Motor neuron (in vitro differentiated cells): Measurements from ENCODE around the gene ZBTB42. TPM values are rescaled to one million over a fixed set of nuclear protein-coding genes. Genes with fewer than 3 reads are reported as not detected.

Experiments used
- ATAC-seq, 8 experiments: fragments of 200-7000 bp; cut with Tn5 transposase; replicated peaks in 6 of 8; 2 replicates each; pipeline ENCODE4 v1.8.0; 2021; ENCODE audit warnings: mild to moderate bottlenecking in 8 of 8, moderate library complexity in 8 of 8
- H3K27ac ChIP-seq, 2 donors: fragments of 250-450 bp; sonication (Bioruptor Pico); 2 replicates each; pipeline ENCODE4 v1.9.0; 2021; ENCODE audit warnings: antibody characterized with exemption in 2 of 2, mild to moderate bottlenecking in 2 of 2, moderate library complexity in 1 of 2
- H3K4me1 ChIP-seq, 2 donors: fragments of 250-450 bp; sonication (Bioruptor Pico); replicated peaks in 1 of 2; 2 replicates each; pipeline ENCODE4 v1.6.1; 2021; ENCODE audit warnings: antibody characterized with exemption in 2 of 2, mild to moderate bottlenecking in 2 of 2, moderate library complexity in 1 of 2
- H3K4me3 ChIP-seq, 5 donors: fragments of 250-450 bp; sonication (Bioruptor Pico); 2 replicates each; pipeline ENCODE4 v1.9.0; 2021; ENCODE audit warnings: antibody characterized with exemption in 5 of 5, mild to moderate bottlenecking in 5 of 5, moderate library complexity in 4 of 5
- WGBS, 10 experiments: fragments of 450-650 bp; shearing (Covaris generic); methylation state at CpG; one replicate each; pipeline ENCODE4 v1.0.0; 2022; 5-methylcytosine and 5-hydroxymethylcytosine counted together
- in situ Hi-C, 9 experiments: fragments of 400-800 bp; cut with MboI; loops; one replicate each; pipeline ENCODE4 v1.15.0; 2021; ENCODE audit warnings: low sequenced_read_pairs in 9 of 9, low pct_unique_long_range_greater_than_20kb in 2 of 9; ENCODE audit not compliant: unreplicated experiment in 9 of 9
- total RNA-seq, 8 experiments: library from RNA; unstranded; fragments of 300-600 nt; gene quantifications; 2 replicates each; pipeline versions ENCODE4 v1.2.3 to v1.2.4, GENCODE V29; 2022

Gene ZBTB42
- total RNA-seq, 8 experiments from 2014 or later: 0.60 to 5.0 (median 2.4) TPM

GRCh38 chr14:104819361-104819781 lies 18.5 kb downstream of the ZBTB42 start:
- no peak for ATAC-seq
- Histone ChIP-seq H3K27ac (no peak overlapping the region), H3K4me3 (no peak overlapping the region), H3K4me1 (peaks cover 14 to 21% of the 10 kb centered on the region in 2 donors)
- in situ Hi-C loops: no loop called here
- WGBS, 10 experiments: 72 to 93% (median 86%) methylated on average over 1 to 6 of the region's 12 CpGs; no CpG with 5 or more reads in 6 of the 10 experiments

- Histone ChIP-seq H3K4me3 (no peak overlapping the region), H3K27ac (no peak overlapping the region), H3K4me1 (peaks cover 6 to 16% of the 10 kb centered on the region in 2 donors)
- peak; percentile 26 to 65 (median 51) for ATAC-seq
- WGBS, 10 experiments: 40 to 50% methylated on average over 1 to 2 of the region's 22 CpGs; no CpG with 5 or more reads in 8 of the 10 experiments
- in situ Hi-C loops: loop anchor here in 1 of 9 experiments (10.0 kb wide), 1 partner anchor 56 kb away; no protein-coding TSS in a partner anchor
Measured at GRCh38 chr14:104820669-104821228, 19.8 kb downstream of the ZBTB42 start.

GRCh38 chr14:104821229-104821945 lies 20.5 kb downstream of the ZBTB42 start:
- 50 to 100% (median 72%) methylated on average over 1 to 3 of the region's 23 CpGs; no CpG with 5 or more reads in 6 of the 10 experiments for WGBS, 10 experiments
- in situ Hi-C loops: loop anchor here in 1 of 9 experiments (10.0 kb wide), 1 partner anchor 57 kb away; no protein-coding TSS in a partner anchor
- Histone ChIP-seq H3K4me1 (peaks cover 6 to 16% of the 10 kb centered on the region in 2 donors), H3K27ac (no peak overlapping the region), H3K4me3 (no peak overlapping the region)
- ATAC-seq: no peak

- Histone ChIP-seq H3K27ac (no peak overlapping the region), H3K4me1 (peaks cover 3 to 13% of the 10 kb centered on the region in 2 donors), H3K4me3 (no peak overlapping the region)
- 33 to 100% (median 88%) methylated on average over 1 to 10 of the region's 27 CpGs; no CpG with 5 or more reads in 3 of the 10 experiments for WGBS, 10 experiments
- no peak for ATAC-seq
- in situ Hi-C loops: loop anchor here in 1 of 9 experiments (10.0 kb wide), 1 partner anchor 57 kb away; no protein-coding TSS in a partner anchor
Measured at GRCh38 chr14:104821971-104822608, 21.2 kb downstream of the ZBTB42 start.

- Histone ChIP-seq H3K4me3 (no peak overlapping the region), H3K27ac (no peak overlapping the region), H3K4me1 (peaks cover 6 to 10% of the 10 kb centered on the region in 2 donors)
- in situ Hi-C loops: loop anchor here in 1 of 9 experiments (10.0 kb wide), 1 partner anchor 58 kb away; no protein-coding TSS in a partner anchor
- WGBS, 10 experiments: 53 to 100% (median 83%) methylated on average over 1 to 16 of the region's 22 CpGs; no CpG with 5 or more reads in 1 of the 10 experiments
- ATAC-seq: no peak
Measured at GRCh38 chr14:104822821-104823615, 22.1 kb downstream of the ZBTB42 start.

GRCh38 chr14:104824353-104824997 lies 23.6 kb downstream of the ZBTB42 start:
- H3K27ac ChIP-seq: no peak overlapping the region
- ATAC-seq: no peak
- peaks cover 9 to 10% of the 10 kb centered on the region in 2 donors for H3K4me1 ChIP-seq
- H3K4me3 ChIP-seq: no peak overlapping the region
- in situ Hi-C loops: loop anchor here in 1 of 9 experiments (10.0 kb wide), 1 partner anchor 60 kb away; no protein-coding TSS in a partner anchor
- WGBS, 10 experiments: 85 to 100% (median 100%) methylated on average over 1 to 2 of the region's 2 CpGs; no CpG with 5 or more reads in 2 of the 10 experiments

GRCh38 chr14:104826189-104826860 lies 25.4 kb downstream of the ZBTB42 start:
- in situ Hi-C loops: loop anchor here in 1 of 9 experiments (10.0 kb wide), 1 partner anchor 62 kb away; no protein-coding TSS in a partner anchor
- Histone ChIP-seq H3K4me1 (peaks cover 3 to 9% of the 10 kb centered on the region in 2 donors), H3K27ac (no peak overlapping the region), H3K4me3 (peak overlapping the region; percentile 37 to 52 (median 47))
- no CpG with 5 or more reads among the region's 54 CpGs for WGBS, 10 experiments
- ATAC-seq: peak; percentile 83 to 87 (median 86)

GRCh38 chr14:104826861-104827176 lies 25.9 kb downstream of the ZBTB42 start:
- H3K4me1 ChIP-seq: peaks cover 0 to 9% of the 10 kb centered on the region in 2 donors
- WGBS, 10 experiments: 0% methylated on average over 2 of the region's 27 CpGs; no CpG with 5 or more reads in 9 of the 10 experiments
- in situ Hi-C loops: loop anchor here in 1 of 9 experiments (10.0 kb wide), 1 partner anchor 62 kb away; no protein-coding TSS in a partner anchor
- H3K4me3 ChIP-seq: peak overlapping the region; percentile 37 to 52 (median 47)
- H3K27ac ChIP-seq: peak overlapping the region in 1 of 2 donors; percentile 4
- peak in 1 of 8 experiments; percentile 3 for ATAC-seq

GRCh38 chr14:104827177-104828055 lies 26.5 kb downstream of the ZBTB42 start:
- Histone ChIP-seq H3K4me3 (peak overlapping the region; percentile 37 to 52 (median 47)), H3K4me1 (peaks cover 0 to 9% of the 10 kb centered on the region in 2 donors), H3K27ac (peak overlapping the region in 1 of 2 donors; percentile 4)
- 0 to 13% (median 10%) methylated on average over 2 to 8 of the region's 39 CpGs; no CpG with 5 or more reads in 5 of the 10 experiments for WGBS, 10 experiments
- ATAC-seq: peak; percentile 9 to 64 (median 41)
- in situ Hi-C loops: loop anchor here in 1 of 9 experiments (10.0 kb wide), 1 partner anchor 63 kb away; no protein-coding TSS in a partner anchor

GRCh38 chr14:104830781-104831180 lies 29.9 kb downstream of the ZBTB42 start:
- ATAC-seq: no peak
- Histone ChIP-seq H3K27ac (no peak overlapping the region), H3K4me1 (peaks cover 0 to 9% of the 10 kb centered on the region in 2 donors), H3K4me3 (no peak overlapping the region)
- in situ Hi-C loops: no loop called here
- WGBS, 10 experiments: 0 to 82% (median 49%) methylated on average over 1 to 8 of the region's 9 CpGs; no CpG with 5 or more reads in 3 of the 10 experiments
